HCT116 (cell line): ENCODE results near the gene DGKE. TPM values are rescaled to one million over a fixed set of nuclear protein-coding genes. Genes with fewer than 3 reads are reported as not detected.
A peak's percentile ranks its signal among the peaks of the same experiment; 100 is the strongest.

ENCODE experiments used
- ATAC-seq: fragments of 200-7000 bp; cut with Tn5 transposase; 2 replicates; pipeline ENCODE4 v1.9.1; 2020; ENCODE audit warnings: mild to moderate bottlenecking, moderate library complexity
- BruUV-seq: library from RNA; stranded (reverse); fragments of 400-500 nt; replicated peaks from 2 replicates; lab custom pipeline; 2021; lab: Mats Ljungman, UMichigan
- CTCF ChIA-PET: fragments of 300-600 bp; sonication (Branson Sonifier 250); formaldehyde crosslinking; loops from one replicate; lab custom pipeline; 2021; ENCODE audit warnings: antibody characterized with exemption; lab: Charles Lee
- POLR2A ChIA-PET: fragments of 300-600, 350-600 bp; sonication (Branson Sonifier 250); formaldehyde crosslinking; loops from one replicate; lab custom pipeline; 2021; ENCODE audit warnings: antibody characterized with exemption; lab: Charles Lee
- RAD21 ChIA-PET, 2 experiments: fragments of 300-600 bp; sonication (Branson Sonifier 250); formaldehyde crosslinking; loops; one replicate each; lab custom pipeline; 2023; ENCODE audit warnings: low total read pairs in 2 of 2; ENCODE audit not compliant: uncharacterized antibody in 2 of 2, unreplicated experiment in 2 of 2, low non-redundant PET in 1 of 2; lab: Charles Lee
- DNase-seq: peaks from one replicate; pipeline ENCODE4 v3.0.0-alpha.2; 2010; ENCODE audit warnings: low read depth, low spot score
- H2AFZ ChIP-seq: fragments of 200-600 bp; shearing (Covaris generic), sonication (generic); 2 replicates; pipeline ENCODE4 v1.6.1; 2017; ENCODE audit warnings: low read depth, mixed run types, mixed read lengths, antibody characterized with exemption, low read length; ENCODE audit not compliant: poor library complexity, severe bottlenecking
- H3K27ac ChIP-seq: 2 replicates; pipeline ENCODE4 v1.5.1; 2012; ENCODE audit warnings: low read depth, low read length
- H3K27me3 ChIP-seq: fragments of 200-600 bp; sonication (generic); 2 replicates; pipeline ENCODE4 v1.6.1; 2016; ENCODE audit warnings: mixed run types, low read length, mixed read lengths; ENCODE audit not compliant: insufficient read depth
- H3K36me3 ChIP-seq, 2 experiments: fragments of 200-500 bp in 1 of 2; fragments of 200-600 bp in 1 of 2; sonication (Bioruptor generic) in 1 of 2; sonication (generic) in 1 of 2; 2 replicates each; pipeline versions ENCODE4 v1.5.1 to v1.6.1; 2014 to 2016; ENCODE audit warnings: low read length in 2 of 2, inconsistent platforms in 1 of 2, mixed read lengths in 1 of 2, mixed run types in 1 of 2; ENCODE audit not compliant: insufficient read depth in 2 of 2, control insufficient read depth in 1 of 2
- H3K4me1 ChIP-seq, 2 experiments: fragments of 200-600 bp in 1 of 2; sonication (generic) in 1 of 2; 2 replicates each; pipeline versions ENCODE4 v1.5.1 to v1.6.1; 2012 to 2017; ENCODE audit warnings: low read length in 2 of 2, inconsistent platforms in 1 of 2, mild to moderate bottlenecking in 1 of 2, mixed read lengths in 1 of 2, mixed run types in 1 of 2, moderate library complexity in 1 of 2; ENCODE audit not compliant: insufficient read depth in 2 of 2, control insufficient read depth in 1 of 2
- H3K4me2 ChIP-seq: fragments of 200-600 bp; sonication (generic); 2 replicates; pipeline ENCODE4 v1.6.1; 2017; ENCODE audit warnings: mixed run types, low read length, mixed read lengths
- H3K4me3 ChIP-seq, 2 experiments: fragments of 200-600 bp in 1 of 2; sonication (generic) in 1 of 2; replicated peaks in 1 of 2; 2 replicates each; pipeline ENCODE4 v1.5.1; 2011 to 2016; ENCODE audit warnings: low read length in 2 of 2, control low read depth in 1 of 2, low read depth in 1 of 2, mild to moderate bottlenecking in 1 of 2, mixed read lengths in 1 of 2, mixed run types in 1 of 2
- H3K79me2 ChIP-seq: fragments of 200-600 bp; sonication (generic); 2 replicates; pipeline ENCODE4 v1.6.1; 2017; ENCODE audit warnings: mild to moderate bottlenecking, mixed run types, low read length, moderate library complexity, mixed read lengths; ENCODE audit not compliant: insufficient read depth
- H3K9ac ChIP-seq: fragments of 200-600 bp; sonication (generic); 2 replicates; pipeline ENCODE4 v1.6.1; 2016; ENCODE audit warnings: low read length, mixed read lengths
- H3K9me2 ChIP-seq: fragments of 200-600 bp; sonication (generic), shearing (Covaris generic); 2 replicates; pipeline ENCODE4 v1.6.1; 2017; ENCODE audit warnings: mixed run types, mild to moderate bottlenecking, moderate library complexity; ENCODE audit not compliant: insufficient read depth
- H3K9me3 ChIP-seq, 2 experiments: fragments of 200-500 bp in 1 of 2; fragments of 200-600 bp in 1 of 2; sonication (Bioruptor generic) in 1 of 2; sonication (generic) in 1 of 2; 2 replicates each; pipeline ENCODE4 v1.6.1; 2014 to 2017; ENCODE audit warnings: low read length in 2 of 2, mixed read lengths in 2 of 2, inconsistent platforms in 1 of 2, low read depth in 1 of 2, mild to moderate bottlenecking in 1 of 2, mixed run types in 1 of 2, moderate library complexity in 1 of 2; ENCODE audit not compliant: control insufficient read depth in 1 of 2, insufficient read depth in 1 of 2
- H4K20me1 ChIP-seq: fragments of 200-600 bp; sonication (generic), shearing (Covaris generic); 2 replicates; pipeline ENCODE4 v1.6.1; 2017; ENCODE audit warnings: mixed run types, mild to moderate bottlenecking, moderate library complexity; ENCODE audit not compliant: insufficient read depth
- CEBPB ChIP-seq: IDR thresholded peaks from 2 replicates; pipeline ENCODE4 v1.6.1; 2012; ENCODE audit warnings: low read depth
- POLR2AphosphoS5 ChIP-seq: IDR thresholded peaks from 2 replicates; pipeline ENCODE4 v1.6.1; 2011; ENCODE audit warnings: mild to moderate bottlenecking, low read depth, low read length, moderate library complexity
- SP1 ChIP-seq: IDR thresholded peaks from 2 replicates; pipeline ENCODE4 v1.6.1; 2012; ENCODE audit warnings: low read depth
- YY1 ChIP-seq: IDR thresholded peaks from 2 replicates; pipeline ENCODE4 v1.6.1; 2011; ENCODE audit warnings: low read length, low read depth, moderate library complexity, mild to moderate bottlenecking; ENCODE audit not compliant: insufficient replicate concordance; ENCODE audit errors: extremely low read depth
- intact Hi-C: fragments of 100-400 bp; cut with micrococcal nuclease; formaldehyde crosslinking; loops from 2 replicates; pipeline ENCODE4 v1.10.0; 2022
- total RNA-seq: library from RNA; stranded (reverse); gene quantifications from one replicate; pipeline ENCODE4 v1.2.1, GENCODE V29; 2021; ENCODE audit not compliant: unreplicated experiment
- TF ChIP-seq, protein P1 (sequence below): IDR thresholded peaks from 2 replicates; pipeline ENCODE4 v1.6.1; 2011; ENCODE audit warnings: mild to moderate bottlenecking, low read length, moderate library complexity; ENCODE audit not compliant: insufficient replicate concordance; ENCODE audit errors: extremely low read depth

The DGKE gene
- total RNA-seq, 1 experiment from 2014 or later = 5.2 TPM

DNA sequence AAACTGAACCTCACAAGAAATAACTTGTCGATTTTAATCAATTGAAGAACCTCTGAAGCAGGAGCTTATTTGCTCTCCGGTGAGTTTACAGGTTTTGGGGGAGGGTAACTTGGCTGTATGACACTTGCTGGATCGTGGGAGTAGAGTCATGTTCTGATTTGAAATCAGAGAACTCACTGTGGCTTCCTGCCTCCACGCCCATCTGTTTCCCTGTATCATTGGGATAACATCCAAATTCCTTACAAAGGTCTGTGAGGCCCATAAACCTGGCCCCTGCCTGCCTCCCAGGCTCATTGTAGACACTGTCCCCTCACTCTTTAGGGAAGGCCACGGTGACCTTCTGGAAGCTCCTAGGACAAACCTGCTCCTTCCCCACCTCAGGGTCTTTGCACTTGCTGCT lies 48.5 kb upstream of the DGKE start:
- TF ChIP-seq, protein P1, sequence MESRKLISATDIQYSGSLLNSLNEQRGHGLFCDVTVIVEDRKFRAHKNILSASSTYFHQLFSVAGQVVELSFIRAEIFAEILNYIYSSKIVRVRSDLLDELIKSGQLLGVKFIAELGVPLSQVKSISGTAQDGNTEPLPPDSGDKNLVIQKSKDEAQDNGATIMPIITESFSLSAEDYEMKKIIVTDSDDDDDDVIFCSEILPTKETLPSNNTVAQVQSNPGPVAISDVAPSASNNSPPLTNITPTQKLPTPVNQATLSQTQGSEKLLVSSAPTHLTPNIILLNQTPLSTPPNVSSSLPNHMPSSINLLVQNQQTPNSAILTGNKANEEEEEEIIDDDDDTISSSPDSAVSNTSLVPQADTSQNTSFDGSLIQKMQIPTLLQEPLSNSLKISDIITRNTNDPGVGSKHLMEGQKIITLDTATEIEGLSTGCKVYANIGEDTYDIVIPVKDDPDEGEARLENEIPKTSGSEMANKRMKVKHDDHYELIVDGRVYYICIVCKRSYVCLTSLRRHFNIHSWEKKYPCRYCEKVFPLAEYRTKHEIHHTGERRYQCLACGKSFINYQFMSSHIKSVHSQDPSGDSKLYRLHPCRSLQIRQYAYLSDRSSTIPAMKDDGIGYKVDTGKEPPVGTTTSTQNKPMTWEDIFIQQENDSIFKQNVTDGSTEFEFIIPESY = no peak
- peak; percentile 26; the same call in 1 of the 2 replicates for TF ChIP-seq POLR2AphosphoS5
- TF ChIP-seq YY1 = no peak
- TF ChIP-seq CEBPB = no peak
- TF ChIP-seq SP1 = 0 out of 2 replicates have a peak, but pooled peaks have one; percentile 29
- Histone ChIP-seq H3K27me3 (no peaks in the 10 kb centered on the region), H2AFZ (peak overlapping the region; percentile 49), H3K4me2 (0 out of 2 replicates have a peak overlapping the region, but pooled peaks have one; percentile 0), H3K9ac (no peak overlapping the region), H3K4me3 (no peak overlapping the region), H3K9me2 (no peaks in the 10 kb centered on the region), H3K36me3 (no peaks in the 10 kb centered on the region), H4K20me1 (no peaks in the 10 kb centered on the region), H3K4me1 (peaks cover 29 to 34% of the 10 kb centered on the region in 2 experiments), H3K9me3 (no peaks in the 10 kb centered on the region), H3K79me2 (no peaks in the 10 kb centered on the region), H3K27ac (no peak overlapping the region)
- ChIA-PET CTCF (interaction anchor here (1.3 kb wide), 1 partner anchor 286 kb away, joined by 5 read pairs; no protein-coding TSS in a partner anchor), POLR2A (interaction anchor here (0.6 to 2.7 kb wide), 7 partner anchors 18 to 308 kb away, joined by 3 to 20 read pairs (median 3); partner anchors contain the start of gene TRIM25), RAD21 (no interaction called here)
- no TSS peak for BruUV-seq
- ATAC-seq = no peak
- intact Hi-C loops = loop anchor here (10.0 kb wide), 1 partner anchor 1031 kb away; the partner anchor contains the start of gene PCTP
- DNase-seq = no peak
